SK-N-SH treated with all-trans-retinoic acid at 6 μM for 48 hours (cell line): ENCODE measurements around the gene POFUT1.

Experiments
- ATAC-seq: fragments of 200-7000 bp; cut with Tn5 transposase; 3 replicates; pipeline ENCODE4 v1.9.1; 2020; ENCODE audit warnings: mild to moderate bottlenecking, moderate library complexity
- ARNTL ChIP-seq: fragments of 450-650 bp; formaldehyde crosslinking; IDR thresholded peaks from 2 replicates; pipeline ENCODE4 v1.5.0; 2020; ENCODE audit warnings: low read depth, mild to moderate bottlenecking, moderate library complexity, borderline replicate concordance
- BACH2 ChIP-seq: fragments of 250-450 bp; sonication (Bioruptor Pico); IDR thresholded peaks from 2 replicates; pipeline ENCODE4 v1.9.0; 2021; ENCODE audit warnings: mild to moderate bottlenecking, borderline replicate concordance
- CREB5 ChIP-seq: fragments of 250-450 bp; sonication (Bioruptor Pico); IDR thresholded peaks from 2 replicates; pipeline ENCODE4 v1.5.1; 2020; ENCODE audit warnings: low read depth, mild to moderate bottlenecking, moderate library complexity
- CSDC2 ChIP-seq: fragments of 250-450 bp; sonication (Bioruptor Pico); IDR thresholded peaks from 2 replicates; pipeline ENCODE4 v1.5.0; 2020; ENCODE audit warnings: mild to moderate bottlenecking, moderate library complexity
- CSRNP3 ChIP-seq: fragments of 250-450 bp; sonication (Bioruptor Pico); IDR thresholded peaks from 2 replicates; pipeline ENCODE4 v1.5.1; 2021; ENCODE audit warnings: mild to moderate bottlenecking, moderate library complexity
- ESRRG ChIP-seq: fragments of 250-450 bp; sonication (Bioruptor Pico); IDR thresholded peaks from 2 replicates; pipeline ENCODE4 v1.6.1; 2021; ENCODE audit warnings: mild to moderate bottlenecking
- GLIS3 ChIP-seq: fragments of 250-450 bp; sonication (Bioruptor Pico); IDR thresholded peaks from 2 replicates; pipeline ENCODE4 v1.5.0; 2020; ENCODE audit warnings: mild to moderate bottlenecking, moderate library complexity
- ISL1 ChIP-seq: fragments of 250-450 bp; sonication (Bioruptor Pico); IDR thresholded peaks from 2 replicates; pipeline ENCODE4 v2.1.2; 2022; ENCODE audit warnings: mild to moderate bottlenecking, moderate library complexity
- OSR1 ChIP-seq: fragments of 250-450 bp; sonication (Bioruptor Pico); IDR thresholded peaks from 2 replicates; pipeline ENCODE4 v1.8.0; 2022; ENCODE audit warnings: moderate library complexity, mild to moderate bottlenecking, inconsistent platforms
- PATZ1 ChIP-seq: fragments of 250-450 bp; sonication (Bioruptor Pico); IDR thresholded peaks from 2 replicates; pipeline ENCODE4 v1.8.0; 2020; ENCODE audit warnings: mild to moderate bottlenecking, moderate library complexity, borderline replicate concordance
- PPARA ChIP-seq: fragments of 250-450 bp; sonication (Bioruptor Pico); IDR thresholded peaks from 2 replicates; pipeline ENCODE4 v1.5.0; 2020; ENCODE audit warnings: mild to moderate bottlenecking, borderline replicate concordance
- RARB ChIP-seq: fragments of 250-450 bp; sonication (Bioruptor Pico); IDR thresholded peaks from 2 replicates; pipeline ENCODE4 v1.8.0; 2021; ENCODE audit warnings: mild to moderate bottlenecking, moderate library complexity
- SNAI2 ChIP-seq: fragments of 250-450 bp; sonication (Bioruptor Pico); IDR thresholded peaks from 2 replicates; pipeline ENCODE4 v1.5.0; 2020; ENCODE audit warnings: mild to moderate bottlenecking, moderate library complexity
- TCF4 ChIP-seq: fragments of 250-450 bp; sonication (Bioruptor Pico); IDR thresholded peaks from 2 replicates; pipeline ENCODE4 v1.8.0; 2021; ENCODE audit warnings: mild to moderate bottlenecking, moderate library complexity, borderline replicate concordance
- TOX ChIP-seq: fragments of 250-450 bp; sonication (Bioruptor Pico); IDR thresholded peaks from 2 replicates; pipeline ENCODE4 v1.8.0; 2021; ENCODE audit warnings: mild to moderate bottlenecking, moderate library complexity, borderline replicate concordance
- ZC3H10 ChIP-seq: fragments of 250-450 bp; sonication (Bioruptor Pico); IDR thresholded peaks from 2 replicates; pipeline ENCODE4 v1.5.1; 2021; ENCODE audit warnings: mild to moderate bottlenecking, moderate library complexity
- ZFP3 ChIP-seq: fragments of 250-450 bp; sonication (Bioruptor Pico); IDR thresholded peaks from 2 replicates; pipeline ENCODE4 v1.5.0; 2020; ENCODE audit warnings: mild to moderate bottlenecking, moderate library complexity
- ZFP30 ChIP-seq: fragments of 450-650 bp; formaldehyde crosslinking; IDR thresholded peaks from 2 replicates; pipeline ENCODE4 v1.5.0; 2022; ENCODE audit warnings: mild to moderate bottlenecking, moderate library complexity
- ZNF565 ChIP-seq: fragments of 450-650 bp; formaldehyde crosslinking; conservative IDR thresholded peaks from 2 replicates; pipeline ENCODE4 v1.5.0; 2020; ENCODE audit warnings: low read depth, mild to moderate bottlenecking, moderate library complexity
- ZNF70 ChIP-seq: fragments of 450-650 bp; formaldehyde crosslinking; IDR thresholded peaks from 2 replicates; pipeline ENCODE4 v1.5.0; 2020; ENCODE audit warnings: mild to moderate bottlenecking, moderate library complexity
- ZNF8 ChIP-seq: fragments of 450-650 bp; formaldehyde crosslinking; IDR thresholded peaks from 2 replicates; pipeline ENCODE4 v1.5.0; 2020; ENCODE audit warnings: mild to moderate bottlenecking, moderate library complexity
- TF ChIP-seq, protein P1 (sequence below): fragments of 250-450 bp; sonication (Bioruptor Pico); IDR thresholded peaks from 2 replicates; pipeline ENCODE4 v1.5.0; 2020; ENCODE audit warnings: mild to moderate bottlenecking, moderate library complexity

POFUT1 gene

GRCh38 chr20:32236048-32236533, 28.4 kb downstream of the POFUT1 start:
- ATAC-seq: no peak
- no peak for TF ChIP-seq SNAI2 (CRISPR knock-in tag)
- no peak for TF ChIP-seq CREB5 (CRISPR knock-in tag)
- TF ChIP-seq, protein P1, sequence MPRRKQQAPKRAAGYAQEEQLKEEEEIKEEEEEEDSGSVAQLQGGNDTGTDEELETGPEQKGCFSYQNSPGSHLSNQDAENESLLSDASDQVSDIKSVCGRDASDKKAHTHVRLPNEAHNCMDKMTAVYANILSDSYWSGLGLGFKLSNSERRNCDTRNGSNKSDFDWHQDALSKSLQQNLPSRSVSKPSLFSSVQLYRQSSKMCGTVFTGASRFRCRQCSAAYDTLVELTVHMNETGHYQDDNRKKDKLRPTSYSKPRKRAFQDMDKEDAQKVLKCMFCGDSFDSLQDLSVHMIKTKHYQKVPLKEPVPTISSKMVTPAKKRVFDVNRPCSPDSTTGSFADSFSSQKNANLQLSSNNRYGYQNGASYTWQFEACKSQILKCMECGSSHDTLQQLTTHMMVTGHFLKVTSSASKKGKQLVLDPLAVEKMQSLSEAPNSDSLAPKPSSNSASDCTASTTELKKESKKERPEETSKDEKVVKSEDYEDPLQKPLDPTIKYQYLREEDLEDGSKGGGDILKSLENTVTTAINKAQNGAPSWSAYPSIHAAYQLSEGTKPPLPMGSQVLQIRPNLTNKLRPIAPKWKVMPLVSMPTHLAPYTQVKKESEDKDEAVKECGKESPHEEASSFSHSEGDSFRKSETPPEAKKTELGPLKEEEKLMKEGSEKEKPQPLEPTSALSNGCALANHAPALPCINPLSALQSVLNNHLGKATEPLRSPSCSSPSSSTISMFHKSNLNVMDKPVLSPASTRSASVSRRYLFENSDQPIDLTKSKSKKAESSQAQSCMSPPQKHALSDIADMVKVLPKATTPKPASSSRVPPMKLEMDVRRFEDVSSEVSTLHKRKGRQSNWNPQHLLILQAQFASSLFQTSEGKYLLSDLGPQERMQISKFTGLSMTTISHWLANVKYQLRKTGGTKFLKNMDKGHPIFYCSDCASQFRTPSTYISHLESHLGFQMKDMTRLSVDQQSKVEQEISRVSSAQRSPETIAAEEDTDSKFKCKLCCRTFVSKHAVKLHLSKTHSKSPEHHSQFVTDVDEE (CRISPR knock-in tag): no peak
- no peak for TF ChIP-seq ZNF8
- no peak for TF ChIP-seq TCF4
- no peak for TF ChIP-seq ESRRG (CRISPR knock-in tag)
- TF ChIP-seq ZNF70 (CRISPR knock-in tag): no peak
- TF ChIP-seq TOX (CRISPR knock-in tag): no peak
- no peak for TF ChIP-seq RARB (CRISPR knock-in tag)
- no peak for TF ChIP-seq ZFP30
- TF ChIP-seq ZC3H10 (CRISPR knock-in tag): no peak
- no peak for TF ChIP-seq PATZ1 (CRISPR knock-in tag)

- TF ChIP-seq PATZ1 (CRISPR knock-in tag) (no peak), PPARA (CRISPR knock-in tag) (no peak), BACH2 (CRISPR knock-in tag) (no peak), TOX (CRISPR knock-in tag) (no peak), OSR1 (CRISPR knock-in tag) (no peak), ZC3H10 (CRISPR knock-in tag) (no peak), CREB5 (CRISPR knock-in tag) (no peak), ESRRG (CRISPR knock-in tag) (no peak), ZNF565 (CRISPR knock-in tag) (no peak), ISL1 (CRISPR knock-in tag) (no peak), CSRNP3 (CRISPR knock-in tag) (no peak), ZFP30 (no peak), RARB (CRISPR knock-in tag) (no peak), SNAI2 (CRISPR knock-in tag) (no peak), ZNF8 (no peak)
- TF ChIP-seq, all 23 proteins: peak for 0
- no peak for ATAC-seq
These were observed 29.1 kb downstream of the POFUT1 start for GRCh38 chr20:32236819-32237218.

DNA sequence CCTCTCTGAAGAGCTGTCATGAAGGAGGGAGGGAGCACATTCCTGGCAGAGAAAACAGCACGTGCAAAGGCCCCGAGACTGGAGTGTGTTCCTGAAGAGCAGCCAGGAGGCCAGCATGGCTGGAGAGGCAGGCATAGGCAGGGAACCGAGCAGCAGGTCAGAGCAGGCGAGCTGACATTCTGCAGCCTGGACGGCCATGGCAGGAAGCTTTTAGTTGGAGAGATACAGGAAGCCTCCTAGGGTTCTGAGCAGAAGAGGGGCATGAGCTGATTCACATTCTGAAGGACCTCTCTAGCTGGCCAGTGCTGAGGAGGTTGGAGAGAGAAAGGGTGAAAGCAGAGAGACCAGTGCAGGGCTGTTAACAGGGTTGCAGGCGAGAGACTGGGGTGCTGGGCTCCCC, 29.7 kb downstream of the POFUT1 start:
- no peak for TF ChIP-seq CSRNP3 (CRISPR knock-in tag)
- no peak for TF ChIP-seq RARB (CRISPR knock-in tag)
- TF ChIP-seq ZFP3 (CRISPR knock-in tag): no peak
- TF ChIP-seq TOX (CRISPR knock-in tag): no peak
- TF ChIP-seq PATZ1 (CRISPR knock-in tag): no peak
- TF ChIP-seq ESRRG (CRISPR knock-in tag): no peak
- no peak for TF ChIP-seq ISL1 (CRISPR knock-in tag)
- no peak for TF ChIP-seq SNAI2 (CRISPR knock-in tag)
- TF ChIP-seq ZFP30: no peak
- TF ChIP-seq PPARA (CRISPR knock-in tag): no peak
- TF ChIP-seq OSR1 (CRISPR knock-in tag): no peak
- no peak for TF ChIP-seq BACH2 (CRISPR knock-in tag)
- TF ChIP-seq GLIS3: no peak
- no peak for TF ChIP-seq CSDC2 (CRISPR knock-in tag)
- no peak for TF ChIP-seq ARNTL (CRISPR knock-in tag)
- no peak for ATAC-seq
